ENCODE data around the gene BACE2.
"Not testable (repeated sequence)": the region's sequence is repeated elsewhere in the genome, so short reads cannot be mapped to it uniquely, and the experiment has no call there.

Gene BACE2

DNA sequence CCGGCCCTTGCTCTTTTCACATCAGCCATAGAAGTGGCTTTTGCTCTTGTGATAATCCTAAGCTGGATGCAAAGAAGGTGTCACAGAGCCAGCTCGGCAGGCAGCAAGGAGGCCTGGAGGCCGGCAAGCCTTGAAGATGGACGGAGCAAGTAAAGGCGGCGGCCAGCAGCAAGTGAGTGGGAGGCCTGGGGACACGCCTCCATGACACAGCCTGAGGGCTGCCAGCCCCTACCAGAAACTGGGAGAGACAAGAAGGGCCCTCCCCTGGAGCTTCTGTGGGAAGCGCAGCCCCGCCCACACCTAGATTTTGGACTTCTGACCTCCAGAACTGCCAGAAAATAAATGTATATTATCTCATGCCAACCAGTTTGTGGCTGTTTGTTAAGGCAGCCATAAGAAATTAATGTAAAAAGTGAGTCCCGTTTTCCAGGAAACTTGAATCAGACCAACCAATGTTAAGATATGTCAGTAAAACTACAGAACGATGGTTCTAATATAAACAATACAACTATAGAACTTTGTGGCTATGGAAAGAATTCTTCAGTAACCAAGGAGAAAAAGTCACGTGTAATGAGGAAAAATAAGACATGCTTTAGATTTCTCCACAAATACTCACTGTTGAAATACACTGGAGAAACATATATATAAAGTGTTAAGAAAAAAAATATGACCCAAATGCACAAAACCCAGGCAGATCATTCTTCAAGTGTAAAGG, 49.9 kb downstream of the BACE2 start:
- DNase-seq = peak; percentile 77

DNA sequence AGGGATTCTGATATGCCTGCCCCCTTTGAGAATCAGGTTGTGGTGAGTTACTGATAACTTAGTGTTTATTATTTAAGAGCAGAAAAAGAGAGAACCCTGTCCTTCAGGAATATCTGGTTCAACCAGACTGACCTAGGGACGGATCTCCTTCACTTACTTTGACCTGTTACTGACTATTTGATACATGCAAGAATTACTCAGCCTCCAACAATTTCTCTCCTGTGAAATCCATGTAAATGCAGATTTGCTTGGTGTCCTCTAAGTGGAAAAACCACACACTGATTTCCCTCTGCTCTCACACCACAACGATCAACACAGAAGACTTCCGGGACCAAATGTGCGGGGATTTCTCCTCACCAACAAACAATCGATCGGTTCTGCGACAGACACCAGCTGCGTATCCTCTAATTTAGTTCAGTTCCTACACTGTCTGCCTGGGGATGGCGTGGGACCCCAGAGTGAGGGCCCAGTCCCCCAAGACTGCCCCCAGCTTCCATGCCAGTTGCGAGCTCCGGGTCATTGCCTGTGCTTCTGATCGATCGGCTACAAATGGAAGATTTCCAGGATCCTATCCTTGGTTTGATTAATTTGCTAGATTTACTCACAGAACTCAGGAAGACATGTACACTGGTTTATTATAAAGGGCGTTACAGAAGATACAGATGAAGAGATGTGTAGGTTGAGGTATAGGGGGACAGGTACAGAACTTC, 51.7 kb downstream of the BACE2 start:
- DNase-seq = no peak

DNA sequence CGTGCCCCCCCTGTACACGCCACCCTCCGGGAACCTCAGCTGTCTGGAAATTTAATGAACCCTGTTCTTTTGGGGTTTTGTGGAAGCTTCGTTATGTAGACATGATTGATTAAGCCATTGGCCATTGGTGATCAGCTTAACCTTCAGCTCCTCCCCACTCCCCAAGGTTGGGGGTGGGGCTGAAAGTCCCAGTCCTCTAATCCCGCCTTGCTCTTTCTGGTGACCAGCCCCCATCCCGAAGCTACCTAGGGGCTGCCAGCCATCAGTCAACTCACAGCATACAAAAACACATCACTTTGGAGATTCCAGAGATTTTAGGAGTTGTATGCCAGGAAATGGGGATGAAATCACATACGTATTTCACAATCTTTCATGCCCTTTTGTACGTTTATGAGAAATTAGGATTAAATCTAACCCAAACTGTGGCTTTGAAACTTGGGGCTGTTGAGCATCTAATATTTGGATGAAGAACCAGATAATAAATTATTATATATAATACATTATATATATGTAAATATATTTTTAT, 52.3 kb downstream of the BACE2 start:
- DNase-seq = no peak

DNA sequence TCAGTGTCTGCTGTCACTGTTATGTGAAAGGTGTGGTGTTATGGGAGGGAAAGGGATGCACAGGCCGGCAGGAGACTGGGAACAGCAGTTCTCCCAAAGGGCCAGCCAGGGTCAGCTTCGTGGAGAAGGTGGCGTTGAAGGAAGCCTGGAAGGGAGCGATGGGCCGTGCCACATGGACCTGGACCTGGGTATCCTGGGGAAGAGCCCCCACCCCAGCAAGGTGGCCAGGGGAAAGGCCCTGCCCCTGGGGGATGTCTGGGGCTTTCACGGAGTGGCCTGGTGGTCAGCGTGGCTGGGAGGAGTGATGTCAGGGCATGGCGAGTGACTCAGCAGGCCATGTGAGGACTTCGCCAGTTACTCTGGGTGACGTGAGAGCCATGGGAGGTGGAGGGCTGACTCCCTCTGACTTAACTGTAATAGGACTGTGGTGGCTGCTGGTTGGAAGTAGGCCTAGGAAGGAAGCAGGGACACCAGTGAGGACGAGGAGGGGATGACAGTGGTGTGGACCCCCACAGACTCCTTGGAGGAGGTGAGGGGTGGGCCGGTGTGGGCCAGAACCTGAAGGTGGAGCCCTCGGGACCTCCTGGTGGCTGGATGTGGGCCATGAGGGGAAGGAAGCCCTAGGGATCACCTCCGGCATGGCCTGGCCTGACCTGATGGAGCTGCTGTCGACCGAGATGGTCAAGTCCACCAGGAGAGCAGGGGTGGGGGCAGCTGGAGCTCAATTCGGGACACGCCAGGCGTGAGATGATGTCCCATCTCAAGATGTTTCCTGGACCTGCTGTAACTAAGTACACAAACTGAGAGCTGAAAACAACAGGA, 54.5 kb downstream of the BACE2 start:
- no peak for DNase-seq

DNA sequence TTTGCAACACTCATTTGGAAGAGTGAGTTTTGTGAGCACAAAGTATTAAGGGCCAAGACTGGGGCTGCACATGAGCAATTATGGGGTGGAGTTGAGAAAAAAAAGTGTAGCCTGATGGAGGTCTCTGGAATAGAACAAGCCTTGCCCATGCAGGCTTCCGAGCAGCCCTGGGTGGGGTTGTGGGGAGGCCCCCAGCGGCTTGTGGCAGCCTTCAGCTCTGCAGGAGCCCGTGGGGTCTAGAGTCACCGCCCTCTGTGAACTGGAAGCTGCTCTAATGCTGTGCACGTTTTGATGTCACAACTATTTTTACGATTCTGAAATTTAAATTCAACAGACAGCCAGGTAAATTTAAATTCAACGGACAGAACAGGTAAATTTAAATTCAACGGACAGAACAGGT, 58.9 kb downstream of the BACE2 start:
- DNase-seq = no peak

DNA sequence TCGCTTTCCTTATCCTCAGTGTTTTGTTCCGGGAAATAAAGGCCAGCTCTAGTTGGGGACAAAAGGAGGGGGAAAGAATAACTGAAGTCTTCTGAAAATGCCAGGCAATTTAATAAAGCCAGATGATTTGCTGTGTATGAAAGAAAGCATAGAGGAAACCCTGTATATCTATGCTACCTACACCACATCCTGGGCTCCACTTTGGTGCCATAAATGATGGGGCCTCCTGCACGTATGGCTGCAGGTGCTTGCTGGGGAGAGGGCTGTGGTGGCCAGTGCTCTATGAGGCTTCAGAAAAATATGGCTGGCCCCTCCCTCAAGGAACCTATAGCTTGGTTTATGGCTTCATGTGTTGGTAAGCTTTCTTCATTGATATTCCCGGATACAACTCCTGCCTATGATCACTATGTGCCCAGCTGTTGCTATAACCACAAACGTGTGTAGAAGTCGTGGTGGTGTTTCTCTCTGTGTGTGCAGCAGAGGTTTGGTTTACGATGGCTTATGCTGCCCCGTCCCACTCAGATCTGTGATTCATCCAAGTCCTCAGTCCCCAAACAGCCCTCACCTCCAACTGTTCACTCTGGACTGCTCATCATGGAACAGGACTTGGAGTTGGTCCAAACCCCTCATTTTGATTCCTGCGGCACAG, 59.5 kb downstream of the BACE2 start:
- DNase-seq = no peak

DNA sequence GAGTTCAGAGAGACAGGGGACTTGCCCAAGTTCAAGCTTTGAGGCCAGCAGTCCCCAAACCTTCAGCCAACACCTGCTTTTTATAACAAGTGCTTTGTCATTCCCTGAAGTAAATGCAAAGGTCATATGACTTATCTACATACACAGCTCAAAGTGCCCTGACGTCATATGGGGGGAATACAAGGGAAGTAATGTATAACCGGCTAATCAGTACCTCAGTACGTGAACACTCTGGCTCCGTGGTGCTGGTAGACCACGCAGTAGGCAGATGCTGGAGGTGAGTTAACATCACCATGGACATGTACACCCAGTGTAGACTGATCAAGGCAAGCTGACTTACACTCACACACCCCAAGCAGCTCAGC, 60.0 kb downstream of the BACE2 start:
- DNase-seq = no peak

DNA sequence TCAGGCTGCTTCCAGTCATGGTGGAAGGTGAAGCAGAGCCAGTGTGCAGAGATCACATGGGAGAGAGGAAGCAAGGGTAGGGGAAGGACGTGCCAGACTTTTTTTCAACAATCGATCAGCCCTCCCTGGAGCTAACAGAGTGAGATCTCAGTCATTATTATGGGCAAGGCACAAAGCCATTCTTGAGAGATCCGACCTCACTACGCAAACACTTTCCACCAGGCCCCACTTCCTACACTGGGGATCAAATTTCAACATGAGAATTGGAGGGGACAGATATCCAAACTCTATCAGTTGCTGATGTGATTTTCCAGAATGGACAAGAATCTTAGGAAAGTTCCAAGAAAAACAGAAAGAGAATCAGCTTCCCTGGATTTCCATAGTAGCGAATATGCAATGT, 60.5 kb downstream of the BACE2 start:
- DNase-seq = no peak

DNA sequence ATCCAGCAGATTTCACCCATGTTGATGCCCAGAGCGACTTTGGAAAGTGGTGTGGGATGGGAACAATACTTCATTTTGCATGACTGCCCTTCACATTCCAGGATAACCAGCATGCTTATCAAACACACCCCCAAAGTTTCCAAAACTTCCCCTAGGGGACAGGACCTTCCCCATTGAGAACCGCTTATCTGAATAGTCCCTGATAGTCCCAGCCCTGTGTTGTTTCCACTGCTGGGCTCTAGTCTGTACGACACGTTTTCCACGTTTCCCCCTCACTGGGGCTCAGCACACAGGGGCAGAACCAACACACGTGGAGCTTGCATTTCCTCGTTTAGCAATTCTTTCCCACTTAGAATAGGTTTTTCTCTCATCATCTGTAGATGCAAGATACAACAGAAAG, 61.0 kb downstream of the BACE2 start:
- DNase-seq = no peak

DNA sequence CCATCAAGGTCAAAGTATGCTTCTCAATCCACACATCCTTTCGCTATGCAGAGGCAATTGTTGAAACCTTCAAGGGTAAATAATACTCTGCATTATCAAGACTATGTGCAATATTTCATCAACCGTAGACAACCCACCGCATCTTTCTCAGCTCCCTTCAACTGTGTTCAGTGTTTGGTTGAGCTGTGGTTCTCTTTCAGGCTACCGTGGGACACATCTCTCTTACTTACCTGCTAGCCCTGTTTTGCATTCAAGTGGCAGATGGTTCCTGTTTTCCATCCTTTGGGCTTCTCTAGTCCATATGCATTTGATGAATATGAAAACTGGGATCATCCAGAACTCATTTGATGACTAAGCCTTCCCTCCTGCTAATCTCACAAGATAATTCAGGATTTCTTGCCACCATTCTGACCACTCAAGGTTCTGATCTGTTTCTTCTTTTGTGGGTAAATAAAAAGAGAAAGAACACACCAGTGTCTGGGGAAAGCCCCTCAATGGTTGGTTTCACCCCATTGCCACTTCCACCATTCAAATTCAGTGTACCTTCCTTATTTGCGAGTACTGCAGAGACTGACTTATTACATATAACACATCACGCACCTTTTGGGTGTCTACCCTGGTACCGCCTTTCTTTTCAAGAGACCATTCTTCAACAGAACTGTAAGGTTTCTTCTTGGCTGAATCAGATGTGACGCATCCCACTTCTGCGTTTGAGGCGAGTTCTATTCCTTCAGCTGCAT, 61.7 kb downstream of the BACE2 start:
- DNase-seq = no peak

DNA sequence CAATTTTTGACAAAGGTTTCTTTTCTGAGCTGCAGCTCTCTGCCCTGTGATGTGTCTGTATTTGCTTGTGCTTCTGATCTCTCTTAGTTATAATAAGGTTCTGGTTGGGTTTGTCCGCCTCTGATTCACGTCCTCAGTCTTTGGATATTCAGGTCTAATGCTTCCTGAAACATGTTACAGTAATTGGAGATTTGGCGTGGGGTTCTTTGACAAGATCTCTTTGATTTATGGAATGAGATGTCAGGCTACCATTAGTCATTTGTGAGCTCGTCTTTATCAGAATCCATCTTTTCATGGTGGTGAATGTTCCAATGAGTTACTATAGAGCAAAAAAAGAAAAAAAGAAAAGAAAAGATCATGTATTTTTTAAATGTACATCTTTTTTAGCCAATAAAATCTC, 62.5 kb downstream of the BACE2 start:
- no peak for DNase-seq

DNA sequence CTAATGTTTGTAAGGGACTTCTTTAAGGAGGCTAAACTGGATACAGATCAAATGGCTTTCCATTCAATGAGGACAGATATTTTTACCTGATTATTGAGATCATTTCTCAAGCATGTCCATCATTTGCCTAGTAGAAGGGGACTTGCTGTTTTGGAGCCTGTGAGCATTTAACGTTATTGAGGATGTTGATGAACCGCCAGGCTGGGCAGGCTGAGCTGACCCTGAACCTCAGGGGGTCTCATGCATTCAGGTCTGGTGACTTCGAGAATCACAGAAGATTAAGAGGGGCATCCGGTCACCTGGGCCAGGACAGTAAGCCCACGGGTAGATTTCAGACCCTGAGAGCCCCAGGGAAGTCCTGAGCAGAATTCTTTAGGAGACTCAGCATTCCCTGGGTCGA, 63.1 kb downstream of the BACE2 start:
- no peak for DNase-seq

DNA sequence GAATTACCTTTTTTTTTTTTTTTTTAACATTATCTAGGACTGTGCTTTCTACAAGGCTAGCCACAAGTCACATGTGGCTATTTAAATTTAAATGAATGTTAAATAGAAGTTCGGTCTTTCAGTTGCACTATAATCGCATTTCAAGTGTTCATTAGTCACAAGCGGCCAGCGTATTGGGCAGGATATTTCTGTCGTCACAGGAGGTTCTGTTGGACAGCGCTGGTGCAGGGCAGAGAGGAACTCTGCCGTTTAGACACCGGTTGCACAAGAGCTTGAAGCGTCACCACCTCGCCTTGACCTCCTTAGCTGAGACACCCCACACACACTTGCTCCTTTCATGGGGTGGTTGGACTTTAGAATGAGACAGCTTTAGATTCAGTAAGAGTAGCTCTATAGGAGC, 64.1 kb downstream of the BACE2 start:
- no peak for DNase-seq

DNA sequence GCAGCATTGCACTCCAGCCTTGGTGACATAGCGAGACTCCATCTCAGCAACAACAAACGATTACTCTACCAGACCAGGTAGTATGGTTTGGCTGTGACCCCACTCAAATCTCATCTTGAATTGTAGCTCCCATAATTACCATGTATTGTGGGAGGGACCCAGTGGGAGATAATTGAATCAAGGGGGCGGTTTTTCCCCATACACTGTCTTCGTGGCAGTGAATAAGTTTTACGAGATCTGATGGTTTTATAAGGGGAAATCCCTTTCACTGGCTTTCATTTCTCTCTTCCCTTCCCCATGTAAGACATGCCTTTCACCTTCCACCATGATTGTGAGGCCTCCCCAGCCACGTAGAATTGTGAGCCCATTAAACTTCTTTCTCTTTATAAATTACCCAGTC, 66.0 kb downstream of the BACE2 start:
- DNase-seq = no peak

DNA sequence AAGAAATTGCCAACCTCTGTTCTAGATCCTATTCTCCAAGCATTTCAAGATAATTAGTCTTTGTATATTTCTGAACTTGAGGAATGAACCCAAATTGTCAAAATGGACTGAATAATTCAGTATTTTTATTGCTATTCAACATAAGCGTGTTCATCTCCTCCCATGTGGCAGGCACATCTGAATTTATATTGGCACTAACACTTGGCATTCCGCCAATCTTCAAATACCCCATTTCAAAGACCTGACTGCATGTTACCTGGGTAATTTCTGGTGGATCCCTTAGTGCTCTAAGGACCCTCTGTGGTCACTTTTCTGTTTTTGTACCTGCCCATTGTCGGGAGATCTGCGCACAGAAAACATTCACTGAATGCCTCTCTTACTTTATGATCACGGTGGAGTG, 66.6 kb downstream of the BACE2 start:
- DNase-seq = no peak

DNA sequence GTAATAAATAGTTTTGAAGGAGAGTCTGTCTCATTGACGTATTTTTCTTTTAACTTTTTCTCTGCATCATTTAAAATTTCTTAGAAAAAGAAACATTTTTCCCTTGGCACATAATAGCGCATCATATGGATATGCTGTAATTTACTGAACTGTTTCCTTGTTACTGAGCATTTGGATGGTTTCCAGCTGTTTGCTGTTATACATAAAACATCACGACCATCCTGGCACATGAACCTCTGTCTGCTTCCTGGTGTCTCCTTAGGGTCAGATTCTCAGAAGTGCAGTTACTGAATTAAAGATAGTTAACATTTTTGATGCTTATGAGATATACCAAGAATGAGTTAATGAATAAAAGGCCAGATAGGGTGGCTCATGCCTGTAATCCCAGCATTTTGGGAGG, 67.2 kb downstream of the BACE2 start:
- DNase-seq = no peak

DNA sequence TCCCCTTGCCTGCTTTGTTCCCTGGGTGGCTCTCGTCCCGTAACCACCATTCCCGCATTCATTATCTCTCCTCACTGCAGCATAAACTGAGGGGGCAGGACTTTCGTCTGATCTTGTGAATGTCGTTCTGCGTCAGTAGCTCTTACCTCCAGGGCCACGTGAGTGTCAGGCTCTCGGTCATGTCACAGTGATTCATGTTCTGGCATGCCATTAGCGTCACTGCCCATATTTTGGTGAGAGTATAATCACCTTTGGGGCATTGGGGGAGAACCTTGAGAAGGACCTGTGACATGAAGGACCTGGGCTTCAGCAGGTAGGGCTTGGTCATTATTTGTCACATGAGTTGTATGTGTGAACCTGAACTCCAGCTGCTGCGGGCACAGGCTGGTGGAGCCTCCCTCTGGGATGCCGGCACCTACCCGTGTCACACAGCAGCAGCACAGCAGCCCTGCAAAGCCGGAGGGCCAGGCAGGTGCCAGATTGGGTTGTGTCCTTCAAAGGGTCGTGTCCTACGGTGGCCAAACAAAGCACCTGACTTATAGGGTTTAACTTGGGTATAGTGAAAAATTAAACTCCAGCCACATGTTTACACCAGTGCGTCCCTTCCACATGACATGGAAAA, 68.5 kb downstream of the BACE2 start:
- no peak for DNase-seq

DNA sequence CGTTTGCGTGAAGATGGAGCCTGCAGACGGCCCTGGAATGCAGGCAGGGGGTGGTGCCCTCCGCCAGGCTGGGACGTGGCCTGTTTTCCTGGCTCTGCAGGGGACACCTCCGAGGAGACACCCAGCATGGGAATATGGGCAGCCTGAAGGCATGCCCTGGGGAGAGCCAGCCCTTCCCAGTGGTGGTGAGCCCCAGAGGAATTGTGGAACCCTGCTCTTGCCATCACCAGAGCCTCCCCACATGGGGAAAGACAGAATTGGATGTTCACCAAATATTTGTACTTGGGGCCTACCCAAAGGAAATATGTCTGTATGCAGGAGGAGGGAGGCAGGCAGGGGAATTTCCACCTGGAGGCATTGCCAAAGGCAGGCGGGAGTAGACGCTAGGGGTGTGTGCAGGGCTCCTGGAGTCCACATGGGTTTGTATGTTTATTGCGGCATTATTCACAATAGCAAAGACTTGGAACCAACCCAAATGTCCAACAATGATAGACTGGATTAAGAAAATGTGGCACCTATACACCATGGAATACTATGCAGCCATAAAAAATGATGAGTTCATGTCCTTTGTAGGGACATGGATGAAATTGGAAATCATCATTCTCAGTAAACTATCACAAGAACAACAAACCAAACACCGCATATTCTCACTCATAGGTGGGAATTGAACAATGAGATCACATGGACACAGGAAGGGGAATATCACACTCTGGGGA, 70.3 kb downstream of the BACE2 start:
- DNase-seq = not testable (repeated sequence)

DNA sequence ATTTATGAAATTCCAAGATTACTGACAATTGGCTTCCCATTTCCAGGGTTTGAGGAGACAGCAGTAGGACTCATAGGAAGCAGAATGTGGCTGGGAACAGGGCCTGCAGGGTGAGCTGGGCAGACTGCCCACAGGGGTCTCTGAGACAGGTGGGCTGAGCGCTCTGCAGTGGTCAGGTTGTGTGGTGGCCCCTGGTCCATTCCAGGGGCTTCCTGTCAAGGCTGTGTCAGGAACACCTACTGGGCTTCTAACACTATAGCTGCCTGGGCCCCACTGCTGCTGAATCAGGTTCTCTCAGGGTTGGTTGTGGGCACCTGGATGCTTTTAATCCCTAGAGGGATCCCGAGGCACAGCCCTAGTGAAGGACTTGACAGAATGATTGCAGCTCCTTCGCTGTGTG, 72.1 kb downstream of the BACE2 start:
- DNase-seq = no peak

DNA sequence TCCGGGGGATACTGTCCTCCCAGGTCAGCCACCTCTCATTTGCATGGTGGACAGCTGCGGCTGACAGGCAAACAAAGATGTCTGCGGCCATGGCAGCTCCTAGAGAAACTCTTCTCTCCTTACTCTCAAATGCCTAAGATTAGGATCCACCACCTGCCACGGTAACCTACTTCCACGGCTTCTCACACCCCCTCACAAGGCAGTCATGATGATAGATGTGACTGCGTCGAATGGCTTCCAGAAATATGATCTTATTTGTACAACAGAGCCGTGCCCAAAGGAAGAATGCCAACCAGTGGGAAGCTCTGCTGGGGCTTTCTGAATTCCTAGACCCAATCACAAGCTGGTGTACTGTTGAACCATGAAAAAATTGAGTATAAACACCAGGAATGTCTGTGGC, 73.4 kb downstream of the BACE2 start:
- DNase-seq = no peak

DNA sequence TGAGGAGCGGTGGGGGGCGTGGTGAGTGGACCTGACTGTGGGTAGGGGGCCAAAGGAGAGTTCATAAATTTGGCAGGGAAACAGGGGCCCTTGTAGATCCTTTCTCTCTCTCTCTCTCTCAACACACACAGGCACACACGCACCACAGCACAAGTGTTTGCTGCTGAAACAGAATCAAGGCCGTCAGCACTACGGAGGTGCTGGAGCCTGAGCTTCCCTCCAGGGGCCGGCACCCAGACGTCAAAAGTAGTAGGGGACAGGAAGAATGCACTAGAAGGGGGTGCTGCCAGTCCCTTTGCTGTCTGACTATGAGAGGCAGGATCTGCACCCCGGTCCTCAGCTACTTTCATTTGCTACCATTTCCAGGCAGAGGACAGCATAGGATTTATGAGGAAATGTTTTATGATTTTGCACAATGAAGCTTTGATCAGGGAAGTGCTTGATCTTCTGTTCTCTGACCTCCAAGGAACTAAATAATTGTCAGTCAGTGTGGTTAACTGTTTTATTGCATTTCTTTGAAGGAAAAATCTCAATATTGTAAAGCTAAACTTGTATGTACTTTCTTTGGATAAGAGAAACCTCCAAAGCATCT, 74.4 kb downstream of the BACE2 start:
- DNase-seq = no peak
